ENCODE results near the gene MORN4.

MORN4 gene

DNA sequence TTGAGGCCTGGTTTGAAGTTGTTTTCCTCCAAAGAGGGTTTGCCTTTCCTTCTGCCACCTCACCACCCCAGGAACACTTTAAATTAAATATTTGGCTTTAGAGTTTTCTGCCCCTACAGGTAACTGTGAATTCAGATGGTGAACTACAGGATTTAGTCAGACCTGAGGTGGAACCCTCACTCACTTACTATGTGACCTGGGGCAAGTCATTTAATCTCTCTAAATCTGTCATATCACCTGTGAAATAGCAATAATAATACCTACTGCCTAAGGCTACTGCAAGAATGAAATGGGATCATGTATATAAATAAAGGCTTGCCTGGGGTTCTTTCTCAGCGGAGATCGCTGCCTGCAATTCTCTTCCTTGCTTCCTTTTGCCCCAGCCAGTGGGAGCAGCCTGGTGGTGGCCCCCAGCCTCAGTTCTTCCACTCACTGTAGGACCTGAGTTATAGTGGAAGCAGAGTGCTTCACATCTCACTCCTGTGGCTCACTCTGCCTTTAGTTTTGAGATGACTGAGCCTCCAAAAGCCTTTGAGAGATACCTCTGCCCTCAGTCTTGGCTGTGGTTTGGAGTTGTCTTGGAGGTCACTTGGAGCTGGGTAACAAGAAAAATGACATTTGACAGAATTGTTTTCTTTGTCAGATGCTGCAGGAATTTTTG is 66.8 kb downstream of the MORN4 start (continued):
- TF ChIP-seq ZBTB17 (tag by site-specific recombination; IDR thresholded peaks at IDR 0.05) (no peak), ZNF174 (tag by site-specific recombination; IDR thresholded peaks at IDR 0.05) (no peak)
- TF ChIP-seq, protein P1, sequence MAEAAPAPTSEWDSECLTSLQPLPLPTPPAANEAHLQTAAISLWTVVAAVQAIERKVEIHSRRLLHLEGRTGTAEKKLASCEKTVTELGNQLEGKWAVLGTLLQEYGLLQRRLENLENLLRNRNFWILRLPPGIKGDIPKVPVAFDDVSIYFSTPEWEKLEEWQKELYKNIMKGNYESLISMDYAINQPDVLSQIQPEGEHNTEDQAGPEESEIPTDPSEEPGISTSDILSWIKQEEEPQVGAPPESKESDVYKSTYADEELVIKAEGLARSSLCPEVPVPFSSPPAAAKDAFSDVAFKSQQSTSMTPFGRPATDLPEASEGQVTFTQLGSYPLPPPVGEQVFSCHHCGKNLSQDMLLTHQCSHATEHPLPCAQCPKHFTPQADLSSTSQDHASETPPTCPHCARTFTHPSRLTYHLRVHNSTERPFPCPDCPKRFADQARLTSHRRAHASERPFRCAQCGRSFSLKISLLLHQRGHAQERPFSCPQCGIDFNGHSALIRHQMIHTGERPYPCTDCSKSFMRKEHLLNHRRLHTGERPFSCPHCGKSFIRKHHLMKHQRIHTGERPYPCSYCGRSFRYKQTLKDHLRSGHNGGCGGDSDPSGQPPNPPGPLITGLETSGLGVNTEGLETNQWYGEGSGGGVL (tag by site-specific recombination; IDR thresholded peaks at IDR 0.05), result no peak

DNA sequence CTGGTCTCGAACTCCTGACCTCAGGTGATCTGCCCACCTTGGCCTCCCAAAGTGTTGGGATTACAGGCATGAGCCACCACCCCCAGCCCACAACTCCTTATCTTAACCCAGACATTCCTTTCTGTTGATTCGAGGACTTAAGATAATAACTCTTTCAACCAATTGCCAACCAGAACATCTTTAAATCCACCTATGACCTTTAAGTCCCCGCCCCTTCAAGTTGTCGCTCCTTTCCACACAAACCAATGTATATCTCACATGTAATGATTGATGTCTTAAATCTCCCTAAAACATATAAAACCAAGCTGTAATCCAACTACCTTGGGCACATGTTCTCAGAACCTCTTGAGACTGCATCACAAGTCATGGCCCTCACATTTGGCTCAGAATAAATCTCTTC is 68.5 kb downstream of the MORN4 start:
- POLR2A ChIA-PET, result no interaction called here
- H3K9me3 ChIP-seq (ENCODE audit: control insufficient read depth, insufficient read depth, low read depth, low read length), result no peaks in the 10 kb centered on the region
- no peak overlapping the region for H3K27ac ChIP-seq (ENCODE audit: extremely low read depth, low read depth, low read length)
- H3K4me3 ChIP-seq (ENCODE audit: low read depth, low read length), result no peak overlapping the region
- peaks cover 0 to 6% of the 10 kb centered on the region in 2 experiments; a peak in 2 of 3 replicates for H3K36me3 ChIP-seq (ENCODE audit: control insufficient read depth in 2 of 2, insufficient read depth in 1 of 2, low read length in 2 of 2)
- 0 out of 2 replicates have a peak, but pooled peaks cover 2% of the 10 kb centered on the region for H3K4me1 ChIP-seq (ENCODE audit: control insufficient read depth, insufficient read depth, low read length)
- CTCF ChIA-PET, result interaction anchor here (0.8 to 2.1 kb wide), 2 partner anchors 11 to 14 kb away, joined by 3 to 7 read pairs; no protein-coding TSS in a partner anchor
- TF ChIP-seq, protein P2, sequence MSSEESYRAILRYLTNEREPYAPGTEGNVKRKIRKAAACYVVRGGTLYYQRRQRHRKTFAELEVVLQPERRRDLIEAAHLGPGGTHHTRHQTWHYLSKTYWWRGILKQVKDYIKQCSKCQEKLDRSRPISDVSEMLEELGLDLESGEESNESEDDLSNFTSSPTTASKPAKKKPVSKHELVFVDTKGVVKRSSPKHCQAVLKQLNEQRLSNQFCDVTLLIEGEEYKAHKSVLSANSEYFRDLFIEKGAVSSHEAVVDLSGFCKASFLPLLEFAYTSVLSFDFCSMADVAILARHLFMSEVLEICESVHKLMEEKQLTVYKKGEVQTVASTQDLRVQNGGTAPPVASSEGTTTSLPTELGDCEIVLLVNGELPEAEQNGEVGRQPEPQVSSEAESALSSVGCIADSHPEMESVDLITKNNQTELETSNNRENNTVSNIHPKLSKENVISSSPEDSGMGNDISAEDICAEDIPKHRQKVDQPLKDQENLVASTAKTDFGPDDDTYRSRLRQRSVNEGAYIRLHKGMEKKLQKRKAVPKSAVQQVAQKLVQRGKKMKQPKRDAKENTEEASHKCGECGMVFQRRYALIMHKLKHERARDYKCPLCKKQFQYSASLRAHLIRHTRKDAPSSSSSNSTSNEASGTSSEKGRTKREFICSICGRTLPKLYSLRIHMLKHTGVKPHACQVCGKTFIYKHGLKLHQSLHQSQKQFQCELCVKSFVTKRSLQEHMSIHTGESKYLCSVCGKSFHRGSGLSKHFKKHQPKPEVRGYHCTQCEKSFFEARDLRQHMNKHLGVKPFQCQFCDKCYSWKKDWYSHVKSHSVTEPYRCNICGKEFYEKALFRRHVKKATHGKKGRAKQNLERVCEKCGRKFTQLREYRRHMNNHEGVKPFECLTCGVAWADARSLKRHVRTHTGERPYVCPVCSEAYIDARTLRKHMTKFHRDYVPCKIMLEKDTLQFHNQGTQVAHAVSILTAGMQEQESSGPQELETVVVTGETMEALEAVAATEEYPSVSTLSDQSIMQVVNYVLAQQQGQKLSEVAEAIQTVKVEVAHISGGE (tag by site-specific recombination; conservative IDR thresholded peaks at IDR 0.05; ENCODE audit: low read depth), result no peak
- TF ChIP-seq ZNF548 (tag by site-specific recombination; IDR thresholded peaks at IDR 0.05) (no peak), EGR2 (tag by site-specific recombination; IDR thresholded peaks at IDR 0.05; ENCODE audit: low read depth) (0 out of 2 replicates have a peak, but pooled peaks have one; percentile 6), ZNF624 (tag by site-specific recombination; IDR thresholded peaks at IDR 0.05) (no peak), OSR2 (tag by site-specific recombination; IDR thresholded peaks at IDR 0.05) (no peak), SP2 (tag by site-specific recombination; IDR thresholded peaks at IDR 0.05) (peak; percentile 32; the same call in 1 of the 2 replicates)
- TF ChIP-seq, protein P3, sequence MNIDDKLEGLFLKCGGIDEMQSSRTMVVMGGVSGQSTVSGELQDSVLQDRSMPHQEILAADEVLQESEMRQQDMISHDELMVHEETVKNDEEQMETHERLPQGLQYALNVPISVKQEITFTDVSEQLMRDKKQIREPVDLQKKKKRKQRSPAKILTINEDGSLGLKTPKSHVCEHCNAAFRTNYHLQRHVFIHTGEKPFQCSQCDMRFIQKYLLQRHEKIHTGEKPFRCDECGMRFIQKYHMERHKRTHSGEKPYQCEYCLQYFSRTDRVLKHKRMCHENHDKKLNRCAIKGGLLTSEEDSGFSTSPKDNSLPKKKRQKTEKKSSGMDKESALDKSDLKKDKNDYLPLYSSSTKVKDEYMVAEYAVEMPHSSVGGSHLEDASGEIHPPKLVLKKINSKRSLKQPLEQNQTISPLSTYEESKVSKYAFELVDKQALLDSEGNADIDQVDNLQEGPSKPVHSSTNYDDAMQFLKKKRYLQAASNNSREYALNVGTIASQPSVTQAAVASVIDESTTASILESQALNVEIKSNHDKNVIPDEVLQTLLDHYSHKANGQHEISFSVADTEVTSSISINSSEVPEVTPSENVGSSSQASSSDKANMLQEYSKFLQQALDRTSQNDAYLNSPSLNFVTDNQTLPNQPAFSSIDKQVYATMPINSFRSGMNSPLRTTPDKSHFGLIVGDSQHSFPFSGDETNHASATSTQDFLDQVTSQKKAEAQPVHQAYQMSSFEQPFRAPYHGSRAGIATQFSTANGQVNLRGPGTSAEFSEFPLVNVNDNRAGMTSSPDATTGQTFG (tag by site-specific recombination; IDR thresholded peaks at IDR 0.05; ENCODE audit: borderline replicate concordance), result no peak
